HG02759 (cell line): ENCODE data around the gene PRC1.
"Not testable (repeated sequence)": the region's sequence is repeated elsewhere in the genome, so short reads cannot be mapped to it uniquely, and the experiment has no call there.

Experiments used
- ATAC-seq: cut with Tn5 transposase; IDR thresholded peaks from one replicate; pipeline ENCODE4 v1.9.1; 2021; ENCODE audit warnings: mild to moderate bottlenecking, moderate library complexity; ENCODE audit not compliant: unreplicated experiment

Gene PRC1, protein sequence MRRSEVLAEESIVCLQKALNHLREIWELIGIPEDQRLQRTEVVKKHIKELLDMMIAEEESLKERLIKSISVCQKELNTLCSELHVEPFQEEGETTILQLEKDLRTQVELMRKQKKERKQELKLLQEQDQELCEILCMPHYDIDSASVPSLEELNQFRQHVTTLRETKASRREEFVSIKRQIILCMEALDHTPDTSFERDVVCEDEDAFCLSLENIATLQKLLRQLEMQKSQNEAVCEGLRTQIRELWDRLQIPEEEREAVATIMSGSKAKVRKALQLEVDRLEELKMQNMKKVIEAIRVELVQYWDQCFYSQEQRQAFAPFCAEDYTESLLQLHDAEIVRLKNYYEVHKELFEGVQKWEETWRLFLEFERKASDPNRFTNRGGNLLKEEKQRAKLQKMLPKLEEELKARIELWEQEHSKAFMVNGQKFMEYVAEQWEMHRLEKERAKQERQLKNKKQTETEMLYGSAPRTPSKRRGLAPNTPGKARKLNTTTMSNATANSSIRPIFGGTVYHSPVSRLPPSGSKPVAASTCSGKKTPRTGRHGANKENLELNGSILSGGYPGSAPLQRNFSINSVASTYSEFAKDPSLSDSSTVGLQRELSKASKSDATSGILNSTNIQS

DNA sequence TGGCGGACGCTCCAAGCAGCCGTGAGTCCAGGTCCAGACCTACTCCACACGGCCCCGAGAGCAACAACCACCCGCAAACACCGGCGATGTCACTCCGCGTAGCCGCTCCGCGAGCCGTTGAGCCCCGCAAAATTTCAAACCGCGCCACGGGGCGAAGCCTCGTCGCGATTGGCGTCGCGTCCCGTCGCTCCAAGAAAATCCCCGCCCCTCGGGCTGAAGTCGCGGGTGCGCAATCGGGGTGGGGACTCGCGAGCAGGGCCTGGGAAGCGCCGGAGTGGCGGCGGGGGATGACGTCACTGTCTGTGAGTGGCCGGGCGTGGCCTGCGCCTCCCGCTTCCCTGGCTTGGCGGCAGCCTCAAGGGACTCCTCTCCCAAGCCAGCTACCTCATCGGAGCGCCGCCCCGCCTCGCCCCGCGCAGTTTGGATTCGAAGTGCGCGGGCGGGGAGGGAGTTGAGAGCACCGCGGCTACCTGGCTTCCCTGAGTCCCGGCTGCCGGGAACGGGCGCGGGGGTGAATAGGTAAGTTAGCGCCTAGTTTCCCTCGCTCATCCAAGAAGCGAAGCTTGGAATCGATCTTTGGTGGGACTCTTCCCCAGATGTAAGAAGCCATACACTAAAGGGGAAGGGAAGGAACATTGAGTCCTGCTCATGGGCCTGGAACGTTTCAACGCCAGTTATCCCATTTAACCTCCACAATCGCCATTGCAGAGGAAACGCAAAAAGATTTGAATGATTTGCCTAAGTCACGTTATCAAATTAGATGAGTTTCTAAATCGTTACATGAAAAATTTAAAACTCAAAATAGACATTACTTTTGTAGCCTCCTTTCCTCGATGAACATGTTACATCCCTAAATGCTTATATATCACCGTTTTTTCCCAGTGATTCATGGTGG, at the start of gene PRC1:
TSS of gene PRC1 (minus strand) at position 119 of the 895 bp plus-strand sequence. CDS start at position 1, 118 bp downstream.
- ATAC-seq = peak; percentile 95

GRCh38 chr15:91043202-91043874, 49.0 kb upstream of the PRC1 start:
- ATAC-seq = no peak

DNA sequence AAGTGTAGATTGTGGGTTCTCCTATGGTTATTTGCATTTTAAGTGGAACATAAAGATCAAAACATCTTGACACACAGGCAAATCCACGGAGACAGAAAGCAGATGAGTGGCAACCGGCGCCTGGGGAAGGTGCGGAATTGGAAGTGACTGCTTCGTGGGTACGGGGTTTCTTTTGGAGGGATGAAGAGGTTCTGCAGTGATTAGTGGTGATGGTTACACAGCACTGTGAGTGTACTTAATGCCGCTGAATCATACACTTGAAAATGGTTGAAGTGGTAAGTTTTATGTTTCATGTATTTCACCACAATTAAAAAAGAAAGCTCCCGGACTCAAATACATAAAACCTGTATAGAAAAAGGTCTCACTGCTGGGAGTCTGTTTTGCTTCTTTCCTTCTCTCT, 46.5 kb upstream of the PRC1 start:
- ATAC-seq = no peak

DNA sequence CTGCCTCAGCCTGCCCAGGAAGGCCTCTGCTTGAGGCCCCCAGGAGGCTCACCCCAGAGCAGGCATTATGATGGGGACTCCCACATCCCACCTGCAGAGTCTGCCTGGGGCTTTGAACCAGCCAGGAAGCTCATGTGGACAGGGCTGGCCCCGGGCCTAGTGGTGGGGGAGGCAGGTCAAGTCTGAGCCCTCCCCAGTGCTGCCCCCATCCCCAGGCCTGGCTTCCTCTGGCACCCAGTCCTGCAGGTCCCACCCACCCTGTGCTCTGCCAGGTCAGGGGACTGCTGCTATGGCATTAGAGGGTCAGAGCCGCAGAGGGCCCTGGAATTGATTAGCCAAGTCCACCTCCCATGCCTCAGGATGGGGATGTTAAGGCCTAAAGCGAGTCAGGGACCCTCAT, 45.7 kb upstream of the PRC1 start:
- ATAC-seq = no peak

DNA sequence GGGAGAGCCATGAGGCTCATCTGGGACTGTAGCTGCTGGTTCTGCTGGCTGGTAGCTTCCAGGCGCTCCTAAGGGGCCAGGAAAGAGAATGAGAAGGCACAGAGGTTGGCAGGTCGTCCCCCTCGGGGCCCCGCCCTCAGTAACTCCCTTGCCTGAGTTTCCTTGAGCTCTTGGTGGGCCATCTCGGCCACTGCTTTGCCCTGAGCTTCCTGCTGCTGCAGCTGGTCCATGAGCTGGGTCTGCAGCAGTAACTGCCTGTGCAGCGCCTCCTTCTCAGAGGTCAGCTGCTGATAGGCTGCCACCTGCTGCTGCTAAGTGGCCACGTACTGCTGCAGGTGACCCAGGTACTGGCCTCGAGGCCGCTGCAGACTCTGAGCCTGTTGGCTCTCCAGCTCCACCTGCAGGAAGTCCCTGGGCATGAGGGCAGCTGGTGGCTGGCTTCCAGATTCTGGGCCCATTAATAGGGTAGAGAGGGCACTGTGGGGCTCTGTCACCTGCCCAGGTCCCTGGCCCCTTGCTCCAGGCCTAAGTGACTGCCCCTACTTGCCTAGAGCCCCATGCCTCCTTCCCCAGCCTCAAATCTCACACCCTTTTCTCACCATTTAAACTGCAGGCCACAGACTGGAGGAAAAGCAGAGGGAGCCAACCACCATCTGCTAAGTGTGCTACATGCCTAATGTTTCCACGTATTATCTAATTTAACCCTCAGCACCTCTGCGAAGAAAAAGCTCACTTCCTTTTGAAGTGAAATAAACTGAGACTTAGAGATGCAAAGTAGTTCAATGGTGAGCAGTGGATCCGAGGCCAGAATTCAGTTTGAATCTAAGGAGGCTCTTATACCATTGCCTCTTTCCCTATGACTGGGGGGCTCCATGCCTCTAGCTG, 38.8 kb upstream of the PRC1 start:
- peak; percentile 50 for ATAC-seq

DNA sequence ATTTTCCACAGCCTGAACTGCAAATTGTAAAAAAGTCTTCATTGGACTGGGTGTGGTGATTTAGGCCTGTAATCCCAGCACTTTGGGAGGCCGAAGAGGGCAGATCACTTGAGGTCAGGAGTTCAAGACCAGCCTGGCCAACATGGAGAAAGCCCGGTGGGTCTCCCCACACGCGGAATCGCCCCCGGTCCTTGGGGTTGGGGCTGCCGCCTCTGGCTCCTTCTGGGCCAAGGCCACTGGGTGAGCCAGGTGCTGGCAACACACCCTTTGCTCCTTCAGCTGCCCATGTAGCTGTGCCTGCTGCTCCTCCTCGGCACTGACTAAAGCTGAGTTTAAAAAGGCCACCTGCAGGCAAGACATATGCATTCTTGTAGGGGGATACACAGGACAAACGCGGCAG, 37.5 kb upstream of the PRC1 start:
- no peak for ATAC-seq

DNA sequence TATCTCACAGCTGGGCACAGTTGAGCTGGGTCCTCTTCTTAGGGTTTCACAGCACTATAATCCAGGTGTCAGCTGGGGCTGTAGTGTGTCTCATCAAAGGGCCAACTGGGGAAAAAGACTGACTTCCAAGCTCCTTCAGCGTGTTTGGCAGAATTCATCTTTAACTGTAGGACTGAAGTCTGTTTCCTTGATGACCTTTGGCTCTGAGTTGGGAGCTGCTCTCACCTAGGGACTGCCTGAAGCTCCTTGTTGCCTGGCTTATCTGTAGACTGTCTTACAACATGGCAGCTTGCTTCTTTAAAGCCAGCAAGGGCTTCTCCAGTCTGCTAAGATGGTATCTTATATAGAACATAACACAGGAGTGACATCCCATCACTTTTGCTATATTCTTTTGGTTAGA, 33.3 kb upstream of the PRC1 start:
- ATAC-seq = no peak

DNA sequence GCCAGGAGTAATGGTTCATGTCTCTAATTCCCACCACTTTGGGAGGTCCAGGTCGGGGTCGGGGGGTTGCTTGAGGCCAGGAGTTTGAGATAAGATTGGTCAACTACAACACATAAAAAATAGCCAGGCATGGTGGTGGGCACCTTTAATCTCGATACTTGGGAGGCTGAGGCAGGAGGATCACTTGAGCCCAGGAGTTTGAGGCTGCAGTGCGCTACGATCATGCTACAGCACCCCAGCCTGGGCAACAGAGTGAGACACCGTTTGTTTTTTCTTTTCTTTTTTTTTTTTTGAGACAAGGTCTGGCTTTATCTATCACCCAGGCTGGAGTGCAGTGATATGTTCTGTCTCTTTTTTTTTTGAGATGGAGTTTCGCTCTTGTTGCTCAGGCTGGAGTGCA, 29.4 kb upstream of the PRC1 start:
- no peak for ATAC-seq

GRCh38 chr15:91022832-91023129, 28.4 kb upstream of the PRC1 start:
- ATAC-seq = no peak

- peak; percentile 80 for ATAC-seq
Observed at GRCh38 chr15:91022075-91022831, 27.9 kb upstream of the PRC1 start, which contains the start of gene VPS33B. Gene VPS33B, minus strand, starts transcription at chr15:91022594. Its CDS starts 345 bp downstream, at chr15:91022249.

- ATAC-seq = no peak
Observed at GRCh38 chr15:91021516-91022074, 27.3 kb upstream of the PRC1 start.

DNA sequence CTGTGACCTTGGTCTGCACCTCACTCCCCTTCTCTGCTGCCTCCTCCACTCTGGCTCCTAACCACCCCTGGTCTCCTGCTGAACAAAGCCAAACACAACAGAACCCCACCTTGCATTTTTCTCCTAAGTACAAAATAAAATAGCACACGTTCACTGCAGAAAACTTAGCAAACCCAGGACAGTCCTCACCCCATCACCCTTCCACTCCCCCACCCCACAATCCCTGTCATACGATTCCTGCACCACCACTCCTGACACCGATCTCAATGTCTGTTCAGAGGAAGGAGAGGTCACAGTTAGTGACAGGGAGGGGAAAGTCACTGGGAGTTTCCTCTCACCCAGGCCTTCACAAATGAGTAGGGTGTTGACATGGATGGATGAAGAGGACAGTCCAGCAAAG, 23.8 kb upstream of the PRC1 start:
- no peak for ATAC-seq

GRCh38 chr15:91017716-91018115, 23.4 kb upstream of the PRC1 start:
- ATAC-seq = no peak

DNA sequence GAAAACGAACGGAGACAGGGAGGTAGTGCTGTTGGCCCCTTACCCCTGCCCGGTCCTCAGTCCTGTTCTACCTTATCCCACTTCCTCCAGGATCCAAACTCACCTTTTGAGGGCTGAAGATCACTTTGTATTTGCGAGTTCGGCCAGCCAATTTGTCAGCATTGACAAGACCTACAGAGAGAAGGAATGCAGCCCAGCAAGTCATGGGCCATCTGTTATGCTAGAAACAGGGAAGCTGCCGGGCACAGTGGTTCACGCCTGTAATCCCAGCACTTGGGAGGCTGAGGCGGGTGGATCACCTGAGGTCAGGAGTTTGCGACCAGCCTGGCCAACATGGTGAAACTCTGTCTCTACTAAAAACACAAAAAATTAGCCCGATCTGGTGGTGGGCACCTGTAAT, 19.4 kb upstream of the PRC1 start:
- not testable (repeated sequence) for ATAC-seq

DNA sequence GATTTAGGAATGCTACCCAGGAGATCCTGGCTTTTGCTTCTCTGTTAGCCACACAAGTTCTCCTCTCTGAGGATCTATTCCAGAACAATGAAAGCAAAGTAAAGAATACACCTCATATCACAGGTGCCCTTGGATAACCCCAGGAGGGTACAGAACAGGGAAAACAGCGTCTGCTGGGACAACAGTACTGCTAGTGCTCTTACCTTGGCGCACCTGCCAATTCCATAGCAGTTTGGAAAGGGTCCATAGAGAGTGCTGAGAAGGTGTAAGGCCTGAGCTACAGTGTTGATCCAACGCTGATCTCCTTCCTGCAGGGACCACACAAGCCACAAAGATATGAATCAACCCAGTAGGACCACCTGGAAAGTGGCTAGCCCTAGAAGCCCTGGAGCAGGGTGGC, 12.9 kb upstream of the PRC1 start:
- no peak for ATAC-seq

DNA sequence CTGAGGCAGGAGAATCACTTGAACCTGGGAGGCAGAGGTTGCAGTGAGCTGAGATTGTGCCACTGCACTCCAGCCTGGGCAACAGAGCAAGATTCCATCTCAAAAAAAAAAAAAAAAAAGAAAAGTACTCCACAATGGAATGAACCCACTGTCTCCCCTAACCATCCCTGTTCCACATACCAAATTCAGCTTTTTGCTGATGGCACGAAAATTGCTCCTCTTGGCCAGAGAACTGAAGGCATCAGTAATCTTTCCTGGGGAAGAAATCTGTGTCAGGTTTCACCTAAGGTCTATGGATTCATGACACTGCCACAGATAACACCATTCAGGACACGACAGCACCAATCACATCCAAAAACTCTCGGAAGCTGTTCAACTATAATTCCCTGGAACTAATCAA, 6.9 kb upstream of the PRC1 start:
- no peak for ATAC-seq

- ATAC-seq = no peak
Observed at GRCh38 chr15:90998737-90999136, 4.4 kb upstream of the PRC1 start.

- peak; percentile 28 for ATAC-seq
Observed at GRCh38 chr15:90994059-90994416, 297 bp downstream of the PRC1 start.
